Gastroesophageal sphincter (tissue), 4 donors: ENCODE measurements around the gene TMEM123. TPM values are rescaled to one million over a fixed set of nuclear protein-coding genes. Genes with fewer than 3 reads are reported as not detected.

Experiments used
- ATAC-seq: fragments of 150-250 bp; one replicate; pipeline ENCODE4 v1.9.1; 2016; ENCODE audit warnings: mild to moderate bottlenecking, moderate library complexity
- H3K27ac ChIP-seq, 4 donors: fragments of 200-600 bp; sonication (generic) in 3 of 4; 1 replicate in 3 of 4; 2 replicates in 1 of 4; pipeline ENCODE4 v1.5.1; 2016 to 2019
- H3K27me3 ChIP-seq: fragments of 200-600 bp; sonication (generic); one replicate; pipeline ENCODE4 v1.5.1; 2019
- H3K36me3 ChIP-seq, 2 donors: fragments of 200-600 bp; sonication (generic); one replicate each; pipeline ENCODE4 v1.5.1; 2019; ENCODE audit warnings: control low read depth in 1 of 2
- H3K4me1 ChIP-seq, 3 donors: fragments of 200-600 bp; sonication (generic); 1 replicate in 2 of 3; 2 replicates in 1 of 3; pipeline ENCODE4 v1.5.1; 2016 to 2019; ENCODE audit warnings: control low read depth in 2 of 3
- H3K4me3 ChIP-seq, 2 donors: fragments of 200-600 bp; sonication (generic); one replicate each; pipeline ENCODE4 v1.5.1; 2019; ENCODE audit warnings: mild to moderate bottlenecking in 1 of 2, moderate library complexity in 1 of 2
- H3K9me3 ChIP-seq, 3 donors: fragments of 200-600 bp; sonication (generic); one replicate each; pipeline ENCODE4 v1.5.1; 2017 to 2019; ENCODE audit warnings: control low read depth in 2 of 3
- CTCF ChIP-seq, 4 experiments: fragments of 200-600 bp in 2 of 4; fragments of 450-650 bp in 2 of 4; sonication (generic) in 1 of 4; IDR thresholded peaks; one replicate each; pipeline ENCODE4 v1.5.1; 2017 to 2019; ENCODE audit warnings: antibody characterized with exemption in 4 of 4, mild to moderate bottlenecking in 2 of 4, moderate library complexity in 2 of 4
- EP300 ChIP-seq: sonication (generic); formaldehyde crosslinking; IDR thresholded peaks from one replicate; pipeline ENCODE4 v1.6.1; 2017; ENCODE audit warnings: antibody characterized with exemption, mild to moderate bottlenecking
- POLR2A ChIP-seq, 2 donors: fragments of 450-650 bp; IDR thresholded peaks; one replicate each; pipeline ENCODE4 v1.6.1; 2017; ENCODE audit warnings: antibody characterized with exemption in 2 of 2, mild to moderate bottlenecking in 2 of 2, moderate library complexity in 1 of 2
- POLR2AphosphoS5 ChIP-seq: sonication (generic); formaldehyde crosslinking; IDR thresholded peaks from one replicate; pipeline ENCODE4 v1.6.1; 2017; ENCODE audit warnings: antibody characterized with exemption
- WGBS, 2 donors: methylation state at CpG; one replicate each; pipeline ENCODE4 v1.1.5; 2018; ENCODE audit warnings: low coverage in 1 of 2; 5-methylcytosine and 5-hydroxymethylcytosine counted together
- total RNA-seq, 4 donors: library from RNA; depleted of rRNA; stranded (reverse); fragments of >200 nt; gene quantifications; one replicate each; pipeline ENCODE4 v1.1.0, GENCODE V29; 2016

Gene TMEM123
- total RNA-seq, 4 donors from 2014 or later, result 87.6 to 141 (median 101) TPM

DNA sequence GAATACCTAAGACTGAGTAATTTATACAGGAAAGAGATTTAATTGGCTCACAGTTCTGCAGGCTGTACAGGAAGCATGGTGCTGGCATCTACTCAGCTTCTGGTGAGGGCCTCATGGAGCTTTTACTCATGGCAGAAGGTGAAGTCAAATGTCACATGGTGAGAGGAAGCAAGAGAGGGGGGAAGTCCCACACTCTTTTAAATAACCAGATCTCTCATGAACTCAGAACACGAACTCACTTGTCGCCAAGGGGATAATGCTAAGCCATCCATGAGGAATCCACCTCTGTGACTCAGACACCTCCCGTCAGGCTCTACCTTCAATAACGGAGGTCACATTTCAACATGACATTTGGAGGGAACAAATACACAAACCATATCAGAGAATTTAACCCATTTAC is 63.3 kb downstream of the TMEM123 start:
- WGBS, 2 donors, result 91 to 96% methylated on average over 4 of the region's 4 CpGs
- no peaks in the 10 kb centered on the region for H3K4me1 ChIP-seq
- no peaks in the 10 kb centered on the region for H3K9me3 ChIP-seq
- H3K27ac ChIP-seq, result no peak overlapping the region
- no peak overlapping the region for H3K4me3 ChIP-seq
- no peaks in the 10 kb centered on the region for H3K27me3 ChIP-seq
- no peak for ATAC-seq
- peaks cover 0 to 89% of the 10 kb centered on the region in 2 donors for H3K36me3 ChIP-seq
- TF ChIP-seq POLR2A (IDR thresholded peaks at IDR 0.05) (no peak), CTCF (IDR thresholded peaks at IDR 0.05) (no peak), POLR2AphosphoS5 (no peak), EP300 (no peak)

GRCh38 chr11:102387043-102387781 is 65.4 kb downstream of the TMEM123 start:
- H3K27ac ChIP-seq, result no peak overlapping the region
- H3K36me3 ChIP-seq, result peaks cover 0 to 76% of the 10 kb centered on the region in 2 donors
- TF ChIP-seq EP300, result no peak
- no peak for TF ChIP-seq CTCF (IDR thresholded peaks at IDR 0.05)
- no peak for TF ChIP-seq POLR2AphosphoS5
- no peak for TF ChIP-seq POLR2A (IDR thresholded peaks at IDR 0.05)

DNA sequence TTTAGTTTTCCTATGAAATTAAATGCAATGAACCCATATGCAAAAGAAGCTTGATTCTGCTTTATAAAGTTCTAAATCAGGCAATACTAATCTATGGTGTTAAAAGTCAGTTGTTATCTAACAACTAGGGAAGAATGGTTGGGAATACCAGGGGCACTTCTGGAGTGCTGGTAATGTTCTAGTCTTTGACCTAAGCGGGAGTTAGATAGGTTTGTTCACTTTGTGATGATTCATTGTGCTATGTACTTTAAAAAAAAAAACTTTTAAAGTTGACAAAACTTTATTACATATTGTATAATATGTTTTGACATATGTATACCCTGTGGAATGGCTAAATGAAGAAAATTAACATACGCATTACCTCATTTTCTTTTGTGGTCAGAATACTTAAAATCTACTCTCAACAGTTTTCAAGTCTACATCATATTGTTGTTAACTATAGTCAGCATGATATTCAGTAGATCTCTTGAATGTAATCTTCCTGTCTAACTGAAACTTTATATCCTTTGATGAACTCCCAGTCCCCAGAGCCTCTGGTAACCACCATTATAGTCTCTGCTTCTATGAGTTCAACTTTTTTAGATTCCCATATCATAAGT is 66.3 kb downstream of the TMEM123 start:
- ATAC-seq, result no peak
- Histone ChIP-seq H3K27ac (no peak overlapping the region), H3K4me1 (no peaks in the 10 kb centered on the region), H3K4me3 (no peak overlapping the region), H3K9me3 (no peaks in the 10 kb centered on the region), H3K27me3 (no peaks in the 10 kb centered on the region), H3K36me3 (peaks cover 0 to 76% of the 10 kb centered on the region in 2 donors)
- WGBS, 2 donors, result 84 to 90% methylated on average over 2 of the region's 2 CpGs
- TF ChIP-seq CTCF (IDR thresholded peaks at IDR 0.05) (no peak), EP300 (no peak), POLR2AphosphoS5 (no peak), POLR2A (IDR thresholded peaks at IDR 0.05) (no peak)

More at GRCh38 chr11:102387043-102387781, 65.4 kb downstream of the TMEM123 start:
- no peaks in the 10 kb centered on the region for H3K9me3 ChIP-seq
- no peaks in the 10 kb centered on the region for H3K27me3 ChIP-seq
- H3K4me3 ChIP-seq, result no peak overlapping the region
- no peak for ATAC-seq
- 67 to 78% methylated on average over 3 to 6 of the region's 8 CpGs for WGBS, 2 donors
- H3K4me1 ChIP-seq, result no peaks in the 10 kb centered on the region

DNA sequence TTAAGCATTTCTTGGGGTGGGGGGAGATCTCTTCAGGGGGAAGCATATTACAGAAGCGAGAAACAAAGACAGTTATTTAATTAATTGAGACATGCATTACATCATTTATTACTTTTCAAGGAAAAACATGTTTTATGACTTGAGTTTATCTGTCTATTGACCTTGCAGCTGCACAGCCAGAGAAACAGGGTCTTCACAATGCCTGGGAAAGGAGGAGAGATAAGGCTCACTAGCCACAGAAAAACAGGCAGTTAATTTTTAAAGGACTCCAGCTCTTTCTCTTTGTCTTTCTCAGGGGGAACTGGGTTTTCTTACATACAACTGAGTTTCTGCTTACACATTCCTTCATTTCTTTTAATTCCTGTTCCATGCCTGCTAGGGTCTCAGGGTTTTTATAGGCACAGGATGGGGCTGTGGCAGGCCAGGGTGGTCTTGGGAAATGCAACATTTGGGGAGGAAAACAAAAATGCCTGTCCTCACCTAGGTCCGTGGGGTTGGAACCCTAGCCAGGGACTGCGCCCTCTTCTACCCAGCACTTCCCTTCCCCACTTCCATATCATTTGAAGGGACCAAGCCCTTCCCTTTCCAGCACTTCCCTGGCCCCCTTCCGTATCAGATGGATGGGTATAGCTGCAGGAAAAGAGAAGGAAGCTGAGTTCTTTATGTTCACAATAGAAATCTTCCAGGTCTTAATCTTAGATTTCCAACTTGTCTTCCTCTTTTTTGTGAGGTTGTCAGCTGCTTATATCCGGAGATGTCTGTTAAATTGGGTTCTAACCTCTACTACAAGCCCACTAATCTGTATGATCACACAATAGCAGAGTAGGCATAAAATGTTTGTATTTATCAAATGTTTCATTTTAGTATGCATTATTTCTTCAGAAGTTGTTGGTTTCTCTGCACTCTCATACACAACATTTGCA is 67.2 kb downstream of the TMEM123 start:
- 77 to 86% methylated on average over 4 to 5 of the region's 5 CpGs for WGBS, 2 donors
- H3K27me3 ChIP-seq, result no peaks in the 10 kb centered on the region
- no peak overlapping the region for H3K4me3 ChIP-seq
- no peaks in the 10 kb centered on the region for H3K9me3 ChIP-seq
- TF ChIP-seq POLR2A (IDR thresholded peaks at IDR 0.05), result no peak
- no peak for TF ChIP-seq EP300
- H3K36me3 ChIP-seq, result peaks cover 0 to 79% of the 10 kb centered on the region in 2 donors
- no peaks in the 10 kb centered on the region for H3K4me1 ChIP-seq
- no peak overlapping the region for H3K27ac ChIP-seq
- no peak for ATAC-seq

DNA sequence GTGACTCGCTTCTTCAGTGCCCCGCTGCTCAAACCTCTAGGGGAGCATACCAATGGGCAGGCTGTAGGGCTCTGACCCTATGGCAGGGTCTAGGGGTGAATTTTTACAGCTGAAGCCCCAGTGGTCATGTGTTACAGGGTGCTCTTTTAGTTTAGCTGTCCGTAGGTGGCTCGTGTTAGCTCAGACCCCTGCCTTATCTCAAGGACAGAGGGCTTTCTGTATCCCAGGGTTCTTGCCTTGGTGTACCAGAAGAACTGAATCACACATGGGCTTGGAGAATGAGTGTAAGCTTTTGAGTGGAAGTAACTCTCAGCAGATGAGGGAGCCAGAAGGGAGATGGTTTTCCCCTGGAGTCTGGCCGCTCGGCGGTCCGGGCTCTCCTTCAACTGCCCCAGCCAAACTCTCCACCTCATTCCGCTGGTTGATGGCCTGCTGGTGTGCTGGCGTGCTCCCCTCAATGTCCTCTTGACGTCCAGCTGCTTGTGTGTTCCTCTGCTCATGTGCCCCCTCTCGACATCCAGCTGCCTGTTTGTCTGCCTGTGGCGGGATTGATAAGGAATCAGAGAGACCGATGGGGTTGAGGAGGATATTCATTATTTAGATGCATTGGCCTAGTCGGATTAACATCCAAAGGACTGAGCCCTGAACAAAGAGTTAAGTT is 68.0 kb downstream of the TMEM123 start:
- ATAC-seq, result no peak
- no peak overlapping the region for H3K27ac ChIP-seq
- H3K4me3 ChIP-seq, result no peak overlapping the region
- peaks cover 0 to 84% of the 10 kb centered on the region in 2 donors for H3K36me3 ChIP-seq
- TF ChIP-seq CTCF (IDR thresholded peaks at IDR 0.05) (no peak), POLR2A (IDR thresholded peaks at IDR 0.05) (no peak), EP300 (no peak), POLR2AphosphoS5 (no peak)
- H3K4me1 ChIP-seq, result no peaks in the 10 kb centered on the region
- 72 to 80% methylated on average over 2 to 8 of the region's 15 CpGs for WGBS, 2 donors
- H3K9me3 ChIP-seq, result no peaks in the 10 kb centered on the region
- H3K27me3 ChIP-seq, result no peaks in the 10 kb centered on the region
